Measurements from ENCODE around the gene ACSF3.

Gene ACSF3

DNA sequence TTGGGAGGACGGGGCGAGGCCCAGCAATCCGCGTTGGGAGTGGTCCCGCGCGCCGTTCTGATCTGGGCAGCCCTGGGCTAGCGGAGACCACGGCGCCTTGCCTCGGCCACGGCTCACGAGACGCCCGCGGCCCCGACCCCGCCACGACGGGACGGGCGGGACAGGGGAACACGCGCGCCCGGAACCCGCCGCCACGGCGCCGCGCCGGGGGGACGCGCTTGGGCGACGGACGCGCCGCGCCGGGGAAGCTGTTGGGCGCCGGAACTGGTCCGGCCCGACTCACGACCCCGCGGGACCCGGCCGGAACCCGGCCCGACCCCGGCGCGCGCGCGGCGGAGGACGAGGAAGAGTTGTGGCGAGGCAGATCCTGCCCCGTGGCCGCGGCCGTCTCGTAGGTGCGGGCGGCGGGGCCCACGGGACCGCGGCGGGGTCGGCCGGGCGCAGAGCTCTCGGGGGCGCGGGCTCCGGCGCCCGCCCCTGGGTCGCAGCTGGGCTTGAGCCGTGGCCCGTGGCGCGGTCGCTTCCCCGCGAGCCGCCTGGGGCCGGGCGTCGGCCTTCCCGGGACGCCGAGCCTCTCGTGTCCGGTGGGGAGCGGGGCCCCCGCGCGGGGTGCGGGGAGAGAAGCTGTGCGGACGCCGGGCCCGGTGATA lies at the start of gene ACSF3:
Gene ACSF3, plus strand, starts transcription at position 251 of the 650 bp plus-strand sequence. CDS start 6,830 bp downstream, outside the sequence.
- TF ChIP-seq ZFP30 (CRISPR knock-in tag; IDR thresholded peaks at IDR 0.05), result peak; percentile 18; the same call in 1 of the 2 replicates
- no peak for TF ChIP-seq OSR1 (CRISPR knock-in tag; IDR thresholded peaks at IDR 0.05)
- TF ChIP-seq ZNF8 (CRISPR knock-in tag; IDR thresholded peaks at IDR 0.05), result no peak
- TF ChIP-seq RARB (CRISPR knock-in tag; IDR thresholded peaks at IDR 0.05), result no peak
- TF ChIP-seq, protein P1, sequence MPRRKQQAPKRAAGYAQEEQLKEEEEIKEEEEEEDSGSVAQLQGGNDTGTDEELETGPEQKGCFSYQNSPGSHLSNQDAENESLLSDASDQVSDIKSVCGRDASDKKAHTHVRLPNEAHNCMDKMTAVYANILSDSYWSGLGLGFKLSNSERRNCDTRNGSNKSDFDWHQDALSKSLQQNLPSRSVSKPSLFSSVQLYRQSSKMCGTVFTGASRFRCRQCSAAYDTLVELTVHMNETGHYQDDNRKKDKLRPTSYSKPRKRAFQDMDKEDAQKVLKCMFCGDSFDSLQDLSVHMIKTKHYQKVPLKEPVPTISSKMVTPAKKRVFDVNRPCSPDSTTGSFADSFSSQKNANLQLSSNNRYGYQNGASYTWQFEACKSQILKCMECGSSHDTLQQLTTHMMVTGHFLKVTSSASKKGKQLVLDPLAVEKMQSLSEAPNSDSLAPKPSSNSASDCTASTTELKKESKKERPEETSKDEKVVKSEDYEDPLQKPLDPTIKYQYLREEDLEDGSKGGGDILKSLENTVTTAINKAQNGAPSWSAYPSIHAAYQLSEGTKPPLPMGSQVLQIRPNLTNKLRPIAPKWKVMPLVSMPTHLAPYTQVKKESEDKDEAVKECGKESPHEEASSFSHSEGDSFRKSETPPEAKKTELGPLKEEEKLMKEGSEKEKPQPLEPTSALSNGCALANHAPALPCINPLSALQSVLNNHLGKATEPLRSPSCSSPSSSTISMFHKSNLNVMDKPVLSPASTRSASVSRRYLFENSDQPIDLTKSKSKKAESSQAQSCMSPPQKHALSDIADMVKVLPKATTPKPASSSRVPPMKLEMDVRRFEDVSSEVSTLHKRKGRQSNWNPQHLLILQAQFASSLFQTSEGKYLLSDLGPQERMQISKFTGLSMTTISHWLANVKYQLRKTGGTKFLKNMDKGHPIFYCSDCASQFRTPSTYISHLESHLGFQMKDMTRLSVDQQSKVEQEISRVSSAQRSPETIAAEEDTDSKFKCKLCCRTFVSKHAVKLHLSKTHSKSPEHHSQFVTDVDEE (CRISPR knock-in tag; IDR thresholded peaks at IDR 0.05), result no peak
- TF ChIP-seq, protein P2, sequence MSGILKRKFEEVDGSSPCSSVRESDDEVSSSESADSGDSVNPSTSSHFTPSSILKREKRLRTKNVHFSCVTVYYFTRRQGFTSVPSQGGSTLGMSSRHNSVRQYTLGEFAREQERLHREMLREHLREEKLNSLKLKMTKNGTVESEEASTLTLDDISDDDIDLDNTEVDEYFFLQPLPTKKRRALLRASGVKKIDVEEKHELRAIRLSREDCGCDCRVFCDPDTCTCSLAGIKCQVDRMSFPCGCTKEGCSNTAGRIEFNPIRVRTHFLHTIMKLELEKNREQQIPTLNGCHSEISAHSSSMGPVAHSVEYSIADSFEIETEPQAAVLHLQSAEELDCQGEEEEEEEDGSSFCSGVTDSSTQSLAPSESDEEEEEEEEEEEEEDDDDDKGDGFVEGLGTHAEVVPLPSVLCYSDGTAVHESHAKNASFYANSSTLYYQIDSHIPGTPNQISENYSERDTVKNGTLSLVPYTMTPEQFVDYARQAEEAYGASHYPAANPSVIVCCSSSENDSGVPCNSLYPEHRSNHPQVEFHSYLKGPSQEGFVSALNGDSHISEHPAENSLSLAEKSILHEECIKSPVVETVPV (CRISPR knock-in tag; IDR thresholded peaks at IDR 0.05), result no peak
- TF ChIP-seq ZC3H10 (CRISPR knock-in tag; IDR thresholded peaks at IDR 0.05), result no peak
- no peak for TF ChIP-seq ZNF70 (CRISPR knock-in tag; IDR thresholded peaks at IDR 0.05)
- 0 out of 2 replicates have a peak, but pooled peaks have one; percentile 21 for TF ChIP-seq ZFP3 (CRISPR knock-in tag; IDR thresholded peaks at IDR 0.05)
- peak; percentile 25; the same call in 1 of the 2 replicates for TF ChIP-seq CSDC2 (CRISPR knock-in tag; IDR thresholded peaks at IDR 0.05)
- TF ChIP-seq ESRRG (CRISPR knock-in tag; IDR thresholded peaks at IDR 0.05), result no peak
- ATAC-seq, result peak; percentile 84

DNA sequence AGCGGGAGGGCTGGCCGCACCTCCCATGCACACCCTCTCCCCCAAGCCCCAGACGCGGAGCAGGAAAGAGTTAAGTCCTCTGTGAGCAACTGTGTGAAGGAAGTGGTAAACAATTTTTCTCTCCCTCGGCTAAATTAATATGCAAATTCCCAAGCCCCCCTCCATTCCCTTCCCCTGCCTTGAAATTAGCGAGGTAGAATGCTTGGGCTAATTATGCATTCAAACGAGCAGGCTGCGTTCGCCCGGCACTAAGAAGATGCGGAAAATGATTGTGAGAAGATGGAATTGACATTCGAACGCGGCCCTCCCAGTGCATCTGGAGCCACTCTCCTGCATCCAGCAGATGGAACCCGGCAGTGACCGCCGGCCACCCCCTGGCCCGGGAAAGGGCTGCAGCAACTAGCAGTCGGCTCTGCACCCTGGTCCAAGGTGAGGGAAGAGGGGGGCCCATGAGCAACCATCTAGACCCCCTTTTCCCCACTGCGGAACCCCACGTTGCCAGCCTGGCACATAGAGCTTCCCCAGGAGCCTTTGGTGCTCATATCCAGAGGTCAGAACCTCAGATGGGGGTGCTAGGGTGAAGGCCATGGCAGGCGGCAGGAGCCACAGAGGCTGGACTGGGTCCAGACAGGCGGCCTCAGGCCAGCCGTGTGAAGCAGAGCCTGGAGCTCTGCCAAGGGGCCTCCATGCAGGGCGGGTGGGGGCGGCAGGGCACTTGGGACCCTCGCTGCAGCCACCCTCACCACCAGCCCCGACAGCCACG lies 49.1 kb upstream of the ACSF3 start:
- TF ChIP-seq CSDC2 (CRISPR knock-in tag; IDR thresholded peaks at IDR 0.05) (no peak), ZNF70 (CRISPR knock-in tag; IDR thresholded peaks at IDR 0.05) (no peak), ARNTL (CRISPR knock-in tag; IDR thresholded peaks at IDR 0.05; ENCODE audit: borderline replicate concordance, low read depth) (no peak), ESRRG (CRISPR knock-in tag; IDR thresholded peaks at IDR 0.05) (no peak), ZC3H10 (CRISPR knock-in tag; IDR thresholded peaks at IDR 0.05) (no peak), ISL1 (CRISPR knock-in tag; IDR thresholded peaks at IDR 0.05) (no peak), SNAI2 (CRISPR knock-in tag; IDR thresholded peaks at IDR 0.05) (no peak), PPARA (CRISPR knock-in tag; IDR thresholded peaks at IDR 0.05; ENCODE audit: borderline replicate concordance) (no peak), ZNF565 (CRISPR knock-in tag; conservative IDR thresholded peaks at IDR 0.05; ENCODE audit: low read depth) (no peak), ZNF8 (CRISPR knock-in tag; IDR thresholded peaks at IDR 0.05) (no peak), ZFP3 (CRISPR knock-in tag; IDR thresholded peaks at IDR 0.05) (no peak), RARB (CRISPR knock-in tag; IDR thresholded peaks at IDR 0.05) (no peak), BACH2 (CRISPR knock-in tag; IDR thresholded peaks at IDR 0.05; ENCODE audit: borderline replicate concordance) (no peak)
- TF ChIP-seq, protein P1 (CRISPR knock-in tag; IDR thresholded peaks at IDR 0.05), result no peak
- TF ChIP-seq, protein P3, sequence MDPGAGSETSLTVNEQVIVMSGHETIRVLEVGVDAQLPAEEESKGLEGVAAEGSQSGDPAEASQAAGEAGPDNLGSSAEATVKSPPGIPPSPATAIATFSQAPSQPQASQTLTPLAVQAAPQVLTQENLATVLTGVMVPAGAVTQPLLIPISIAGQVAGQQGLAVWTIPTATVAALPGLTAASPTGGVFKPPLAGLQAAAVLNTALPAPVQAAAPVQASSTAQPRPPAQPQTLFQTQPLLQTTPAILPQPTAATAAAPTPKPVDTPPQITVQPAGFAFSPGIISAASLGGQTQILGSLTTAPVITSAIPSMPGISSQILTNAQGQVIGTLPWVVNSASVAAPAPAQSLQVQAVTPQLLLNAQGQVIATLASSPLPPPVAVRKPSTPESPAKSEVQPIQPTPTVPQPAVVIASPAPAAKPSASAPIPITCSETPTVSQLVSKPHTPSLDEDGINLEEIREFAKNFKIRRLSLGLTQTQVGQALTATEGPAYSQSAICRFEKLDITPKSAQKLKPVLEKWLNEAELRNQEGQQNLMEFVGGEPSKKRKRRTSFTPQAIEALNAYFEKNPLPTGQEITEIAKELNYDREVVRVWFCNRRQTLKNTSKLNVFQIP (CRISPR knock-in tag; IDR thresholded peaks at IDR 0.05; ENCODE audit: borderline replicate concordance, low read depth), result no peak
- TF ChIP-seq, protein P2 (CRISPR knock-in tag; IDR thresholded peaks at IDR 0.05), result no peak
- TF ChIP-seq, protein P4, sequence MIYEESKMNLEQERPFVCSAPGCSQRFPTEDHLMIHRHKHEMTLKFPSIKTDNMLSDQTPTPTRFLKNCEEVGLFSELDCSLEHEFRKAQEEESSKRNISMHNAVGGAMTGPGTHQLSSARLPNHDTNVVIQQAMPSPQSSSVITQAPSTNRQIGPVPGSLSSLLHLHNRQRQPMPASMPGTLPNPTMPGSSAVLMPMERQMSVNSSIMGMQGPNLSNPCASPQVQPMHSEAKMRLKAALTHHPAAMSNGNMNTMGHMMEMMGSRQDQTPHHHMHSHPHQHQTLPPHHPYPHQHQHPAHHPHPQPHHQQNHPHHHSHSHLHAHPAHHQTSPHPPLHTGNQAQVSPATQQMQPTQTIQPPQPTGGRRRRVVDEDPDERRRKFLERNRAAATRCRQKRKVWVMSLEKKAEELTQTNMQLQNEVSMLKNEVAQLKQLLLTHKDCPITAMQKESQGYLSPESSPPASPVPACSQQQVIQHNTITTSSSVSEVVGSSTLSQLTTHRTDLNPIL (CRISPR knock-in tag; IDR thresholded peaks at IDR 0.05; ENCODE audit: low read depth), result no peak
- ATAC-seq, result 0 out of 3 replicates have a peak, but pooled peaks have one; percentile 16

Measured in SK-N-SH treated with all-trans-retinoic acid at 6 μM for 48 hours (cell line).